Measurements from ENCODE around the gene KCNH2. TPM values are rescaled to one million over a fixed set of nuclear protein-coding genes. Genes with fewer than 3 reads are reported as not detected.

The KCNH2 gene
- total RNA-seq, 1 experiment from 2014 or later = 0.09 TPM

DNA sequence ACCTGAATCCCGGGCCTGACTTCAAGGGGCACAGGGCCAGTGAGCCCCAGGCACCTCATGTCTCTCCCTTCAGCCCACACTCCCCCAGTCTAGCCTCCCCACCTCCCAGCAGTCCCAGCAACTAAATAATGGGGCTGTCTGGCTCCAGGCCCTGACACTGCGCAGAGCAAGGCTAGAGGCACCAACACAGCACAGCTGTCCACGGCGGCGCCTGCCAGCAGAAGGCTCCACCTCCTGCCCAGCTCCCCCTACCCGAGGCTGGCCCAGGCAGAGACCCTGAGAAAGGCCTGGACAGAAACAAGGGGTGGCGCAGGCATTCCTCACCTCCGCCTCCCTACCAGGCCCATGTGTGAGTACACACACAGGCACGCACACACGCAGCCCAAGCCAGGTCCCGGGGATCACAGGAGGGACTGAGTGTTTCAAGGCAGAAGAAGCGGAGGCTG is 6.1 kb downstream of the KCNH2 start:
- ChIA-PET CTCF (interaction anchor here (0.6 kb wide), 2 partner anchors 47 to 66 kb away, joined by 3 read pairs; no protein-coding TSS in a partner anchor), POLR2A (no interaction called here)
- DNase-seq (ENCODE audit: unreplicated experiment) = no peak
- Mint-ChIP-seq H3K4me1 (ENCODE audit: insufficient read depth, unreplicated experiment) (peaks cover 6% of the 10 kb centered on the region), H3K9me3 (ENCODE audit: unreplicated experiment) (no peaks in the 10 kb centered on the region), H3K36me3 (ENCODE audit: insufficient read depth, unreplicated experiment) (no peaks in the 10 kb centered on the region), H3K27me3 (ENCODE audit: insufficient read depth, unreplicated experiment) (peaks cover 24% of the 10 kb centered on the region), H3K27ac (ENCODE audit: low read depth, unreplicated experiment) (no peak overlapping the region), H3K4me3 (ENCODE audit: unreplicated experiment) (no peak overlapping the region)
- no TSS peak for BruUV-seq (replicated peaks)
- intact Hi-C loops (cut with micrococcal nuclease) = no loop called here
- TF ChIP-seq, protein P1, sequence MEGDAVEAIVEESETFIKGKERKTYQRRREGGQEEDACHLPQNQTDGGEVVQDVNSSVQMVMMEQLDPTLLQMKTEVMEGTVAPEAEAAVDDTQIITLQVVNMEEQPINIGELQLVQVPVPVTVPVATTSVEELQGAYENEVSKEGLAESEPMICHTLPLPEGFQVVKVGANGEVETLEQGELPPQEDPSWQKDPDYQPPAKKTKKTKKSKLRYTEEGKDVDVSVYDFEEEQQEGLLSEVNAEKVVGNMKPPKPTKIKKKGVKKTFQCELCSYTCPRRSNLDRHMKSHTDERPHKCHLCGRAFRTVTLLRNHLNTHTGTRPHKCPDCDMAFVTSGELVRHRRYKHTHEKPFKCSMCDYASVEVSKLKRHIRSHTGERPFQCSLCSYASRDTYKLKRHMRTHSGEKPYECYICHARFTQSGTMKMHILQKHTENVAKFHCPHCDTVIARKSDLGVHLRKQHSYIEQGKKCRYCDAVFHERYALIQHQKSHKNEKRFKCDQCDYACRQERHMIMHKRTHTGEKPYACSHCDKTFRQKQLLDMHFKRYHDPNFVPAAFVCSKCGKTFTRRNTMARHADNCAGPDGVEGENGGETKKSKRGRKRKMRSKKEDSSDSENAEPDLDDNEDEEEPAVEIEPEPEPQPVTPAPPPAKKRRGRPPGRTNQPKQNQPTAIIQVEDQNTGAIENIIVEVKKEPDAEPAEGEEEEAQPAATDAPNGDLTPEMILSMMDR (IDR thresholded peaks at IDR 0.05; ENCODE audit: unreplicated experiment) = no peak

DNA sequence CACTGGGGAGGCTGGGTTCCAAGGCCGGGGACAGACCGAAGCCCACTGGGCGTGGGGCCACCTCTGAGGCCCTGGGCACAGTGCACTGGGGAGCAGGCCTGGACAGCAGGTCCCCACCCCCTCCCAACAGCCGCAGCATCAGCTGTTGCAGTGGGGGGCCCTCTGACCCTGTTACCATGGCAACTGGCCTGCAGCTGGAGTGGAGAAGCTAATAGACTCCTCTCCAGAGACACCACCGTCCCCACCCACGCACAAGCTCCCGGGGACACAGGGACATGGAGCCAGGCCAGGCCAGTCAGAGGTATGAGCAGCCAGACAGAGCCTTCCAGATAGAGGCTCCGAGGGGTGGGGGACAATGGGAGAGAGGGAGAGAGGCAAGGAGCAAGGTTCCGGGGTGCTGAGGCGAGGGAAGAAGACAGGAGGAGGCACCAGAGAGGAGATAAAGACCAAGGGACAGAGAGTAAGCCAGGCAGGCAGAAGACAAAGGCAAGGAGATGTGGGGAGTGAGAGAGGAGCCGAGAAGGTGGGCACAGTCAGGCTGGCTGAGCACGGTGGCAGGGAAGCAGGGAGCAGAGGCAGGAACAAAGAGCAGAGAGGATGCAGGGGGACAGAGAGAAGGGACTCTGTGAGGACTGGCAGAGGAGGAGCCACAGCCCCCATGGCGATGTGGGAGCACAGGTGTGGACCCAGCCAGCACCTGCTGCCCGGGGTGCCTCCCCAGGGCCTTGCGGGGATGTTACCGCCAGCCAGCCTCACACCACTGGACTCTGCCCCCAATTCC is 6.7 kb downstream of the KCNH2 start:
- no TSS peak for BruUV-seq (replicated peaks)

DNA sequence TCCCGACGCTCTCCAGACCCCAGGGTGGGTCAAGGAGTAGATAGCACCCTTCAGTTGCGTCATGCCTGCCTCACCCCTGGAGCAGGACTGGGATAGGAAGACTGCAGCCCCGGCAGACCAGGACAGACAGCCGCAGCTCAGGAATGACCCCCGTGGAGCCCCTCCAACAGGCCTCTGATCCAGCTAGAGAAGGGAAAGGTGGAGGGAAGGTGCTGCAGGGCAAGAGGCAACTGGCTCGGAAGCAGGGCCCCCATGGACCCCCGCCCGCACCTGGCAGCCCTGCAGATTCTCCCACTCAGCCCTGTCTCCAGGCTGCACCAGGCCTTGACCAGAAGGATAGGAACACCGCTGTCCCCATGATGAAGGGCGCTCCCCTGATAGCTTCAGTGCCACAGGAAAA is 7.7 kb downstream of the KCNH2 start:
- Mint-ChIP-seq H3K27me3 (ENCODE audit: insufficient read depth, unreplicated experiment) (peaks cover 22% of the 10 kb centered on the region), H3K4me3 (ENCODE audit: unreplicated experiment) (no peak overlapping the region)
- no TSS peak for BruUV-seq (replicated peaks)

More for the DNA sequence above, 6.7 kb downstream of the KCNH2 start:
- ChIA-PET CTCF (interaction anchor here (0.6 to 2.5 kb wide), 7 partner anchors 9 to 202 kb away, joined by 3 to 12 read pairs (median 3); no protein-coding TSS in a partner anchor), POLR2A (no interaction called here)
- no peaks in the 10 kb centered on the region for H3K9me3 Mint-ChIP-seq (ENCODE audit: unreplicated experiment)
- no peaks in the 10 kb centered on the region for H3K4me1 Mint-ChIP-seq (ENCODE audit: insufficient read depth, unreplicated experiment)
- H3K27ac Mint-ChIP-seq (ENCODE audit: low read depth, unreplicated experiment) = no peak overlapping the region
- H3K4me3 Mint-ChIP-seq (ENCODE audit: unreplicated experiment) = no peak overlapping the region
- peaks cover 22% of the 10 kb centered on the region for H3K27me3 Mint-ChIP-seq (ENCODE audit: insufficient read depth, unreplicated experiment)
- TF ChIP-seq, protein P1 (IDR thresholded peaks at IDR 0.05; ENCODE audit: unreplicated experiment) = no peak
- no peak for DNase-seq (ENCODE audit: unreplicated experiment)
- no peaks in the 10 kb centered on the region for H3K36me3 Mint-ChIP-seq (ENCODE audit: insufficient read depth, unreplicated experiment)
- intact Hi-C loops (cut with micrococcal nuclease) = no loop called here

DNA sequence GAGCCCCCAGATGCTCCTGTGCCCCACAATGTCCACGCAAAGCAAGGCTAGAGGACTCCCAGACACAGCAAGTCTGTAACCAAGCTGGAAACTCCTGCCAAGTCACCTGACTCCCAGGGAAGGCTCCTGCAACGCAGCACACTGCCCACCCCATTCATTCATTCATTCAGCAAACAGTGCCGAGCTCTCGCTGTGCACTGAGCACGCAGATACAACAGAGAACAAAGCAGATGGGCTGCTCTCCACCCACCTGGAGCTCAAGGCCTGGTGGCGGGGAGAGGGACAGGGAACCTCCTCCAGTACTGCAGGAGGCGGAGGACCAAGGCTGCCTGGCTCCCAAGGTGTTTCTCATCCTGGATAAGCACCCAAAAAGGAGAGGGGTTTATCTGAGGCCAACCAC is 8.6 kb downstream of the KCNH2 start:
- intact Hi-C loops (cut with micrococcal nuclease) = loop anchor here (5.0 kb wide), 2 partner anchors 48 to 143 kb away; no protein-coding TSS in a partner anchor
- CTCF ChIA-PET = interaction anchor here (0.6 to 2.5 kb wide), 3 partner anchors 16 to 141 kb away, joined by 5 to 12 read pairs (median 6); no protein-coding TSS in a partner anchor
- H3K9me3 Mint-ChIP-seq (ENCODE audit: unreplicated experiment) = no peaks in the 10 kb centered on the region

More for the DNA sequence above, 7.7 kb downstream of the KCNH2 start:
- ChIA-PET POLR2A (no interaction called here), CTCF (interaction anchor here (1.2 to 2.5 kb wide), 3 partner anchors 17 to 140 kb away, joined by 3 to 12 read pairs (median 6); no protein-coding TSS in a partner anchor)
- DNase-seq (ENCODE audit: unreplicated experiment) = no peak
- Mint-ChIP-seq H3K27ac (ENCODE audit: low read depth, unreplicated experiment) (no peak overlapping the region), H3K4me1 (ENCODE audit: insufficient read depth, unreplicated experiment) (no peaks in the 10 kb centered on the region), H3K36me3 (ENCODE audit: insufficient read depth, unreplicated experiment) (no peaks in the 10 kb centered on the region), H3K9me3 (ENCODE audit: unreplicated experiment) (no peaks in the 10 kb centered on the region)
- TF ChIP-seq, protein P1 (IDR thresholded peaks at IDR 0.05; ENCODE audit: unreplicated experiment) = no peak
- intact Hi-C loops (cut with micrococcal nuclease) = no loop called here

More for the DNA sequence above, 8.6 kb downstream of the KCNH2 start:
- Mint-ChIP-seq H3K27ac (ENCODE audit: low read depth, unreplicated experiment) (no peak overlapping the region), H3K4me3 (ENCODE audit: unreplicated experiment) (no peak overlapping the region), H3K36me3 (ENCODE audit: insufficient read depth, unreplicated experiment) (no peaks in the 10 kb centered on the region), H3K27me3 (ENCODE audit: insufficient read depth, unreplicated experiment) (peaks cover 32% of the 10 kb centered on the region), H3K4me1 (ENCODE audit: insufficient read depth, unreplicated experiment) (no peaks in the 10 kb centered on the region)
- POLR2A ChIA-PET = no interaction called here
- no peak for DNase-seq (ENCODE audit: unreplicated experiment)
- TF ChIP-seq, protein P1 (IDR thresholded peaks at IDR 0.05; ENCODE audit: unreplicated experiment) = no peak
- no TSS peak for BruUV-seq (replicated peaks)
